ENCODE measurements around the gene PCDHGA11.

GRCh38 chr5:141439411-141440141 lies 18.7 kb downstream of the PCDHGA11 start:
- TF ChIP-seq SCRT1 (tag by site-specific recombination; IDR thresholded peaks at IDR 0.05; ENCODE audit: borderline replicate concordance) (no peak), ZNF704 (tag by site-specific recombination; IDR thresholded peaks at IDR 0.05) (no peak), ZBTB48 (tag by site-specific recombination; IDR thresholded peaks at IDR 0.05) (no peak)
